LNCAP (cell line): ENCODE data around the gene SOD3.

ENCODE experiments used
- TF ChIP-seq, protein P1 (sequence below): fragments of 450-650 bp; IDR thresholded peaks from 2 replicates; pipeline ENCODE4 v1.5.1; 2017; ENCODE audit warnings: mild to moderate bottlenecking

SOD3 gene

DNA sequence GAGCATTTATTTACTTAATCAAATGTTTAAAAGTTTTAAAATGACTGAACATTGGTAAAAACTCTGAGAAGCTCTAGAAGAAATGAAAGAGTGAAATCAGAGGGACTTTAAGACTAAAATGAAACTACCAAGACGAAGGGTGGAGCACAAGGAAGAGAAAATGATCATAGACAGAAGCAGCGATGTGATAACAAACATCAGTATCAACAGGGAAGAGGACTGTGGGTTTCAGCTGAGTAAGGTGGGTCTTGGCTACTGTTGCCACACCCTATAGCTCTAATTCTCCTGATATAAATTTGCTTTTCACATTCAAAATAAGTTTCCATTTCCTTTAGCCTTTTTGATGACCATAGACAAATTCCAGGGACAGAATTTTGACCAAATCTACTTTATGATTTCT is 18.4 kb downstream of the SOD3 start:
- TF ChIP-seq, protein P1, sequence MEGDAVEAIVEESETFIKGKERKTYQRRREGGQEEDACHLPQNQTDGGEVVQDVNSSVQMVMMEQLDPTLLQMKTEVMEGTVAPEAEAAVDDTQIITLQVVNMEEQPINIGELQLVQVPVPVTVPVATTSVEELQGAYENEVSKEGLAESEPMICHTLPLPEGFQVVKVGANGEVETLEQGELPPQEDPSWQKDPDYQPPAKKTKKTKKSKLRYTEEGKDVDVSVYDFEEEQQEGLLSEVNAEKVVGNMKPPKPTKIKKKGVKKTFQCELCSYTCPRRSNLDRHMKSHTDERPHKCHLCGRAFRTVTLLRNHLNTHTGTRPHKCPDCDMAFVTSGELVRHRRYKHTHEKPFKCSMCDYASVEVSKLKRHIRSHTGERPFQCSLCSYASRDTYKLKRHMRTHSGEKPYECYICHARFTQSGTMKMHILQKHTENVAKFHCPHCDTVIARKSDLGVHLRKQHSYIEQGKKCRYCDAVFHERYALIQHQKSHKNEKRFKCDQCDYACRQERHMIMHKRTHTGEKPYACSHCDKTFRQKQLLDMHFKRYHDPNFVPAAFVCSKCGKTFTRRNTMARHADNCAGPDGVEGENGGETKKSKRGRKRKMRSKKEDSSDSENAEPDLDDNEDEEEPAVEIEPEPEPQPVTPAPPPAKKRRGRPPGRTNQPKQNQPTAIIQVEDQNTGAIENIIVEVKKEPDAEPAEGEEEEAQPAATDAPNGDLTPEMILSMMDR = no peak

DNA sequence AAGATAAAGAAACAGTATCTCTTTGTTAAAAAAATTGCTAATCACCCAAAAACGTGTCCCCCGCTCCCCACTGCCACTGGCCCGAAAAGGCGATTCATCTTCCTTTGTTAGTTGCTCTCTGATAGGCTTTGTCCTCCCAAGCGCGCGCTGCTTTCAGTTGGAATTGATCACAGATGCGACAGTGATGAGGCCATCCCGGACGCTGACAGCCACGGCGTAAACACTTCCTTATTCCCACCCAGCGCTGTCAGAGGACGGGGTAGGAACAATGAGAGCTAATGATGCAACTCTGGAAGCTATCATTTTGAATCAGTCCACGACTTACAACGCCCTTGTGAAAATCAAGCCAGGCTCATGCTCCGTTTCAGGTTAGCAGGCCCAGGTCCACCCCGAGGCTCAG is 21.4 kb downstream of the SOD3 start:
- TF ChIP-seq, protein P1 = no peak

DNA sequence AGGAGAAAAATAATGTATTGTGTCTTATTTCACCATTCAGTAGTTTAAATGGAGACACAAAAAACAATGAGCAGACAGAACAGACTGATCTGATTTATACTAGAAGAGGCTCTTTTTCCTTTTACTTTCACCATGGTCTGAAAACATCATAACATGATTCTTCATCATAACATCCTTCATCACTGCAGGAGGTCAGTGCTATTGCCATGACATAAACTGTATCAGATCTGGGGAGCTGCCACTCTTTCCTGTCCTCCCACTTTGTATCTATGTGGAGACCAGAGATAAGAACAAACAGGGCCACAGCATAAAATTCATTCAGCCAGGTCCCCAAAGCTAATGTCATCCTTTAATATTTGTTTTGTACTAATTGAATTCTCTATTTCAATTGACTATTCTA is 25.2 kb downstream of the SOD3 start:
- TF ChIP-seq, protein P1 = no peak

DNA sequence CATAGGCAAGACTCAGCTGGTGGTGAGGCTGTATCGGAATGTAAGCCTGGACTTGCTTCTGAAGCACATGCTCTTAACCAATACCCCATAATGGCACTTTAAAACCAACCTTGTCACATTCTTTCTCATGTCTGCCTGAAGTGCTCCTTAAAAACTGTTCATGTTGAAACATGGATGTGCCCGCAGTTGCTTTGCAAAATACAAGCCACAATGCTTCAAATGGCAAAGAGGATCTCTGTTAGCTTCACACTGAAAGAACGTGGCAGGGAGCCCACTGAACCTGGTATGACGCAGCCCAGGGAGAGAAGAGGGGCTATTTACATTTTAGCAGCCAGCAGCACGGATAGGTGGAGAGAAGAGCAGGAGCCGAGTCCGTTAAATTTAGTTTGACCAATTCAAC is 29.3 kb downstream of the SOD3 start:
- TF ChIP-seq, protein P1 = no peak

DNA sequence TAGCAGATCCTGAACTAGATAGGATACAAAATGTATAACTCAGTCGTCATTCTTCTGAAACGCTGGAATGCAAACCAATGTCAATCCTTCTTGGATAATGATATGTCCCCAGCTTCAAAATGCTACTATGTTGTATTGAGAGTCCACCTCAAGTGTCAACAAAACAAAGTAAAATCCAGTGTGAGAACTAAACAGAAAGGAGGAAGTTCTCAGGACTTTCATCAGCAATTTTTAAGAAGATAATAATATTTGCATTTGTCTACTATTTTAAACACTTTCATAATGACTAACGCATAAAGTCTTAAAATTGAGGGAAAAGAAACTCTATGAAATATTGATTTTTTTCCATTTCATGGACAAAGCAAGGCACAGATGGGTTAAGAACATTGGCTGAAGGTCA is 36.3 kb downstream of the SOD3 start:
- TF ChIP-seq, protein P1 = no peak

DNA sequence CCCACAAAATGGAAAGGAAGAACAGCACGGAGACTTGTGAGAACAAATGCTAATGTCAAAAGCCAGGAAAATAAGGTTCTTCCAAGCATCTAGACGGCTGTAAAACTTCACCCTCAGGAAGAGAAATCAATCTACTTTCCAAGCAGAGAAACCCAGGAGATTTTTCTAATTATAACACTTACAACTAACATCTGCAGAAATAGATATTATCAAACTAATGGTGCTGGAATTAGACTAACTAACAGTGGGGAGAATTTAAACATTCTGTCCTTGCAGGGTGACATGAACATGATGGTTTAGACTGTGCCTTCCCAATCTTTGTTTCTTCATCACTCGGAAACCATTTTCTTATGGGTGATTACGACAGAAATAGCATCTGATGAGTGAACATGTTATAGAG is 40.3 kb downstream of the SOD3 start:
- TF ChIP-seq, protein P1 = no peak

DNA sequence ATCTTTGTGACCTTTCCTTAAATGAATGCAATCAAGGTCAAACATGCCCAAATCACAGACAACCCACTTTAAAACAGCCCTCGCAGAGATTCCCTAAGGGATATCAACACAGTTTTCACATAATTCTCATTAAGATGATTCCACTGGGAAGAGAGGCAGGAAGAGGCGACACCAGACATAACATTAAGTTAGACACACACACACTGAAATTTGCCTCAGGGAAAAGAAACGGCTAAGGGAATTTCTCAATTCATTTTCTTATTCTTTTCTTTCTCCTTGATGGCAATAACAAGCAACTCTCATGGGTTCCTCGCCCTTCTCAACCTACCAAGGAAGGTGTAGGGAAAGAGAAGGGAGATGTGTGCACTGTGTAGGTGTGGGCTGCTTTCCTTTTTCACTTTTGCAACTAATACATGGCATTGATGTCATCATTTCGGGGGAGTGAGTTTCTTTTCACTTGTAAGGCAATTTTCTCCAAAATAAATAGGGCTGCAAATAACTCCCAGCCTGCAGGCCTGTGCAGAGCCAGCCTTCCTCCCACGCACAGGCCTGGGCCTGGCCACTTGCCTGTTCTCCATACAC is 41.4 kb downstream of the SOD3 start:
- TF ChIP-seq, protein P1 = no peak

DNA sequence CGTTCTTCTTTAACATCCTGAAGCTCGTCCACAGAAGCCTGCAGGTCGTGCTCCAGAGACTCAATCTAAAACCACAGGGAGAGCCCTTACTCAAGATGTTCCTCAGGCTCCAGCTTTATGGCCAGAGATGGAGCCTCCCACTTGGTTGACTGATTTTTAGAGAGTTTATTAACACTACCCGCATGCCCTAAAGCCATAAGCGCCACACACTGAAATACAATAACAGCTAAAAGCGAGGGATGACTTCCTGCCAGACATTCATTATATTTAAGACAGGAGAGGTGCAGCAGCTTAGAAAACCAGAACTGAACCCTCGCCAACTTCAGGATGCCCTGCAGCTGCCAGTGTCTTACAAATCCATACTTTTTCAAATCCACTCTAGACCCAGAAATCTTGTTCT is 42.0 kb downstream of the SOD3 start:
- TF ChIP-seq, protein P1 = no peak
